ENCODE measurements around the gene OR4K14.
"Not testable (repeated sequence)": the region's sequence is repeated elsewhere in the genome, so short reads cannot be mapped to it uniquely, and the experiment has no call there.

The OR4K14 gene

GRCh38 chr14:20008156-20008555 is 11.0 kb downstream of the OR4K14 start:
- no peak for TF ChIP-seq ZFX (IDR thresholded peaks at IDR 0.05; ENCODE audit: borderline replicate concordance)
- no peak overlapping the region for H3K27ac ChIP-seq

GRCh38 chr14:20002319-20002718 is 16.8 kb downstream of the OR4K14 start:
- no peak overlapping the region for H3K27ac ChIP-seq

GRCh38 chr14:20001863-20002262 is 17.2 kb downstream of the OR4K14 start, which contains the start of gene OR4Q2:
Gene OR4Q2, plus strand, starts transcription at chr14:20002163.
- no peak for TF ChIP-seq CTCF (IDR thresholded peaks at IDR 0.05)
- no peak for TF ChIP-seq ZFX (IDR thresholded peaks at IDR 0.05; ENCODE audit: borderline replicate concordance)

More at GRCh38 chr14:20002319-20002718, 16.8 kb downstream of the OR4K14 start:
- TF ChIP-seq ZFX (IDR thresholded peaks at IDR 0.05; ENCODE audit: borderline replicate concordance) (no peak), CTCF (IDR thresholded peaks at IDR 0.05) (no peak)

GRCh38 chr14:19993438-19993837 is 25.7 kb downstream of the OR4K14 start:
- TF ChIP-seq ZFX (IDR thresholded peaks at IDR 0.05; ENCODE audit: borderline replicate concordance) (no peak), CTCF (IDR thresholded peaks at IDR 0.05) (no peak)

More at GRCh38 chr14:20001863-20002262, 17.2 kb downstream of the OR4K14 start, which contains the start of gene OR4Q2:
- H3K27ac ChIP-seq, result no peak within 1 kb of the TSS

GRCh38 chr14:19975291-19975690 is 43.8 kb downstream of the OR4K14 start, which contains the start of gene OR4K15:
Gene OR4K15, plus strand, starts transcription at chr14:19975591. Its CDS starts 0 bp downstream, at chr14:19975591.
- no peak within 1 kb of the TSS for H3K27ac ChIP-seq
- TF ChIP-seq CTCF (IDR thresholded peaks at IDR 0.05) (no peak), ZFX (IDR thresholded peaks at IDR 0.05; ENCODE audit: borderline replicate concordance) (no peak)

More at GRCh38 chr14:19993438-19993837, 25.7 kb downstream of the OR4K14 start:
- H3K27ac ChIP-seq, result no peak overlapping the region

- no peak for TF ChIP-seq CTCF (IDR thresholded peaks at IDR 0.05)
- TF ChIP-seq ZFX (IDR thresholded peaks at IDR 0.05; ENCODE audit: borderline replicate concordance), result no peak
- no peak overlapping the region for H3K27ac ChIP-seq
These were observed 44.3 kb downstream of the OR4K14 start for GRCh38 chr14:19974844-19975243.

GRCh38 chr14:19969735-19970134 is 49.4 kb downstream of the OR4K14 start:
- not testable (repeated sequence) for H3K27ac ChIP-seq
